ENCODE data around the gene CDIPT.

DNA sequence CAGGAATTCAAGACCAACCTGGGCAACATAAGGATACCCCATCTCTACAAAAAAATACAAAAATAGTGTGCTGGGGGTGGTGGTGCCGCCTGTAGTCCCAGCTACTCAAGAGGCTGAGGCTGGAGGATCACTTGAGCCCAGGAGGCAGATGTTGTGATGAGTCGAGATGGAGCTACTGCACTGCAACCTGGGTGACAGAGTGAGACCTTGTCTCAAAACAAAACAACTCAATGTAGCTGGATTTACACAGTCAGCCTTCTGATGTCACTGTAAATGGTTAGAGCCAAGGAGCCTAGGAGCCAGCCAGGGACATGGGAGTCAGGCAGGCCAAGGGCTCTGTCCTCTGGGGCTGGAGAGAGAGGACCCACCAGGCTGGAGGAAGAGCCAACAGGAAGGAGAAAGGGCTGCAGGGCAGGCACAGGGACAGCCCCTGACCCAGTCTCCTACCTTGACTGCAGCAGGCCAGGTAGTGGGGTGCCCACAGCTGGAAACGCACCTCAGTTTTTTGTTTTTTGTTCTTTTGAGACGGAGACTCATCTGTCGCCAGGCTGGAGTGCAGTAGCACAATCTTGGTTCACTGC lies 8.4 kb downstream of the CDIPT start:
- TF ChIP-seq, protein P1, sequence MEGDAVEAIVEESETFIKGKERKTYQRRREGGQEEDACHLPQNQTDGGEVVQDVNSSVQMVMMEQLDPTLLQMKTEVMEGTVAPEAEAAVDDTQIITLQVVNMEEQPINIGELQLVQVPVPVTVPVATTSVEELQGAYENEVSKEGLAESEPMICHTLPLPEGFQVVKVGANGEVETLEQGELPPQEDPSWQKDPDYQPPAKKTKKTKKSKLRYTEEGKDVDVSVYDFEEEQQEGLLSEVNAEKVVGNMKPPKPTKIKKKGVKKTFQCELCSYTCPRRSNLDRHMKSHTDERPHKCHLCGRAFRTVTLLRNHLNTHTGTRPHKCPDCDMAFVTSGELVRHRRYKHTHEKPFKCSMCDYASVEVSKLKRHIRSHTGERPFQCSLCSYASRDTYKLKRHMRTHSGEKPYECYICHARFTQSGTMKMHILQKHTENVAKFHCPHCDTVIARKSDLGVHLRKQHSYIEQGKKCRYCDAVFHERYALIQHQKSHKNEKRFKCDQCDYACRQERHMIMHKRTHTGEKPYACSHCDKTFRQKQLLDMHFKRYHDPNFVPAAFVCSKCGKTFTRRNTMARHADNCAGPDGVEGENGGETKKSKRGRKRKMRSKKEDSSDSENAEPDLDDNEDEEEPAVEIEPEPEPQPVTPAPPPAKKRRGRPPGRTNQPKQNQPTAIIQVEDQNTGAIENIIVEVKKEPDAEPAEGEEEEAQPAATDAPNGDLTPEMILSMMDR (IDR thresholded peaks at IDR 0.05), result no peak
- no peak for TF ChIP-seq POLR2A (IDR thresholded peaks at IDR 0.05)
